ENCODE results near the gene ARID1B.

The ARID1B gene

DNA sequence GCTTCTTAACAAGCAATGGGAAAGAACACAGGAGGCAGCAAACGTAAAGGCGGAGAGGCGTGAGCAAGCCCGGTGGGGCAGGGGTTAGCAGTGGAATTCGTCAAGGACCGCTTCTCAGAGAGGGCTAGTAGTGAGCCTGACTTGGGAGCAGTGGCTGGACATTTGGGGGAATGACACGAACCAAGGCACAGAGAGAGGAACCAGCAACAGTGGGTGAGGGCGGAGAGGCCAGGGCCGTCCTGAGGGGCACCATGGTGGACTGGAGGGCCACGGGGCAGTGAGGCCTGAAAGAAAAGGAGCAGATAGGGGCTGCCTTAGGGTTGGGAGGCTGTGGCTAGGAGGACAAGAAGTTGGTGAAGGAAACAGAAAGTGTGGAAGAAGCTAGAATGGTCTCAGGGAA, 12.1 kb upstream of the ARID1B start (continued):
- TF ChIP-seq, protein P1, sequence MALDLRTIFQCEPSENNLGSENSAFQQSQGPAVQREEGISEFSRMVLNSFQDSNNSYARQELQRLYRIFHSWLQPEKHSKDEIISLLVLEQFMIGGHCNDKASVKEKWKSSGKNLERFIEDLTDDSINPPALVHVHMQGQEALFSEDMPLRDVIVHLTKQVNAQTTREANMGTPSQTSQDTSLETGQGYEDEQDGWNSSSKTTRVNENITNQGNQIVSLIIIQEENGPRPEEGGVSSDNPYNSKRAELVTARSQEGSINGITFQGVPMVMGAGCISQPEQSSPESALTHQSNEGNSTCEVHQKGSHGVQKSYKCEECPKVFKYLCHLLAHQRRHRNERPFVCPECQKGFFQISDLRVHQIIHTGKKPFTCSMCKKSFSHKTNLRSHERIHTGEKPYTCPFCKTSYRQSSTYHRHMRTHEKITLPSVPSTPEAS (tag by site-specific recombination; IDR thresholded peaks at IDR 0.05): no peak
- TF ChIP-seq, protein P2, sequence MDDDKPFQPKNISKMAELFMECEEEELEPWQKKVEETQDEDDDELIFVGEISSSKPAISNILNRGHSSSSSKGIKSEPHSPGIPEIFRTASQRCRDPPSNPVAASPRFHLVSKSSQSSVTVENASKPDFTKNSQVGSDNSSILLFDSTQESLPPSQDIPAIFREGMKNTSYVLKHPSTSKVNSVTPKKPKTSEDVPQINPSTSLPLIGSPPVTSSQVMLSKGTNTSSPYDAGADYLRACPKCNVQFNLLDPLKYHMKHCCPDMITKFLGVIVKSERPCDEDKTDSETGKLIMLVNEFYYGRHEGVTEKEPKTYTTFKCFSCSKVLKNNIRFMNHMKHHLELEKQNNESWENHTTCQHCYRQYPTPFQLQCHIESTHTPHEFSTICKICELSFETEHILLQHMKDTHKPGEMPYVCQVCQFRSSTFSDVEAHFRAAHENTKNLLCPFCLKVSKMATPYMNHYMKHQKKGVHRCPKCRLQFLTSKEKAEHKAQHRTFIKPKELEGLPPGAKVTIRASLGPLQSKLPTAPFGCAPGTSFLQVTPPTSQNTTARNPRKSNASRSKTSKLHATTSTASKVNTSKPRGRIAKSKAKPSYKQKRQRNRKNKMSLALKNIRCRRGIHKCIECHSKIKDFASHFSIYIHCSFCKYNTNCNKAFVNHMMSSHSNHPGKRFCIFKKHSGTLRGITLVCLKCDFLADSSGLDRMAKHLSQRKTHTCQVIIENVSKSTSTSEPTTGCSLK (tag by site-specific recombination; IDR thresholded peaks at IDR 0.05): no peak
- no peak for TF ChIP-seq ZNF248 (tag by site-specific recombination; IDR thresholded peaks at IDR 0.05)
- TF ChIP-seq ZNF677 (tag by site-specific recombination; IDR thresholded peaks at IDR 0.05): no peak
- TF ChIP-seq ZBTB8A (tag by site-specific recombination; IDR thresholded peaks at IDR 0.05): no peak
- TF ChIP-seq ZNF140 (tag by site-specific recombination; IDR thresholded peaks at IDR 0.05): no peak

DNA sequence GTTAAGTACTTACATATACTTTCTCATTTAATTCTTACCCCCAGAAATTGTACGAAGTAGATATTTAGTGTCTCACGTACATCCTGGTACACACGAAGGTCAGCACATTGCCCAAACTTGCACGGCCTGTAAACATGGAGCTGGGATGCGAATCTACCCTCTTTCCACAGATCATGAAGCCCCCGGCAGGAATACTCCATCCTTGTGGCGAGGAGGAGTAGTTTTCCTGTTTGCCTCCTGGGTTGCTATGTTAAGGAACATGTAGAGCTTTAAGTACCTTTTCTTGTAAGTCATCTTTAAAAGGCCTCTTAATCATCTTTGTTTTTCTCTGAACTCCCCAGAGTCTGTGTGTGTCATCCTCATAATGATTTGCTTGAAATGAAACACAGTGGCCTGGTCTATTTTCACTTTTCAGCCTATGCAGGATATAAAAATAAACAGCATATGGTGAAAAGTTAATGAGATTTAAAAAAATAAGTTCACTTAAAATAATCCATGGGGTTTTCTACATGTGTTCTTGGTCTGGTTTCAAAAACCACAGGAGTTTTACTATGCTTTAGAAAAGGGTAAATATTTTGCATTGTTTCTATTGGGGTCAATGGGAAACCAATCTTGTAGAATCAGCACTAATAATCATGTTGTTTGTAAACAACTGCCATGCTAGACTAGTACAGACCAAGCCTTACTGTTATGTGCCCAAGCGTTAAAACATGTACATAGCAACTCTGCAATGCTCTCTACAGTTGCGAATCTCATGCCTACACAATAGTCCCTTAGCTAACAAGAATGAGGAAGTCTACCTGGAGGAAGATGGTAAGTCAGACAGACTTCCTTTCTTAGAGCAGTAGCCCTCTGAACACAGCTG, 9.3 kb upstream of the ARID1B start:
- H3K4me1 ChIP-seq (ENCODE audit: control insufficient read depth, insufficient read depth, low read length): no peaks in the 10 kb centered on the region
- TF ChIP-seq ZNF133 (tag by site-specific recombination; IDR thresholded peaks at IDR 0.05) (no peak), ZSCAN23 (tag by site-specific recombination; IDR thresholded peaks at IDR 0.05) (no peak), ZNF521 (tag by site-specific recombination; IDR thresholded peaks at IDR 0.05) (no peak), MEIS1 (CRISPR knock-in tag; IDR thresholded peaks at IDR 0.05; ENCODE audit: borderline replicate concordance) (no peak), BCL11A (tag by site-specific recombination; IDR thresholded peaks at IDR 0.05; ENCODE audit: low read depth) (no peak), ZNF184 (tag by site-specific recombination; IDR thresholded peaks at IDR 0.05) (no peak), WT1 (tag by site-specific recombination; IDR thresholded peaks at IDR 0.05) (no peak), ZNF121 (tag by site-specific recombination; IDR thresholded peaks at IDR 0.05) (no peak), KLF1 (tag by site-specific recombination; IDR thresholded peaks at IDR 0.05) (no peak), ZNF2 (tag by site-specific recombination; IDR thresholded peaks at IDR 0.05) (no peak), ZNF114 (tag by site-specific recombination; IDR thresholded peaks at IDR 0.05) (no peak), ZNF785 (tag by site-specific recombination; IDR thresholded peaks at IDR 0.05) (no peak), KLF16 (tag by site-specific recombination; IDR thresholded peaks at IDR 0.05) (no peak), ZNF707 (tag by site-specific recombination; IDR thresholded peaks at IDR 0.05) (no peak), TRIM28 (IDR thresholded peaks at IDR 0.05; ENCODE audit: borderline replicate concordance, low read length) (no peak), GLI4 (tag by site-specific recombination; IDR thresholded peaks at IDR 0.05) (no peak)
- TF ChIP-seq, protein P3, sequence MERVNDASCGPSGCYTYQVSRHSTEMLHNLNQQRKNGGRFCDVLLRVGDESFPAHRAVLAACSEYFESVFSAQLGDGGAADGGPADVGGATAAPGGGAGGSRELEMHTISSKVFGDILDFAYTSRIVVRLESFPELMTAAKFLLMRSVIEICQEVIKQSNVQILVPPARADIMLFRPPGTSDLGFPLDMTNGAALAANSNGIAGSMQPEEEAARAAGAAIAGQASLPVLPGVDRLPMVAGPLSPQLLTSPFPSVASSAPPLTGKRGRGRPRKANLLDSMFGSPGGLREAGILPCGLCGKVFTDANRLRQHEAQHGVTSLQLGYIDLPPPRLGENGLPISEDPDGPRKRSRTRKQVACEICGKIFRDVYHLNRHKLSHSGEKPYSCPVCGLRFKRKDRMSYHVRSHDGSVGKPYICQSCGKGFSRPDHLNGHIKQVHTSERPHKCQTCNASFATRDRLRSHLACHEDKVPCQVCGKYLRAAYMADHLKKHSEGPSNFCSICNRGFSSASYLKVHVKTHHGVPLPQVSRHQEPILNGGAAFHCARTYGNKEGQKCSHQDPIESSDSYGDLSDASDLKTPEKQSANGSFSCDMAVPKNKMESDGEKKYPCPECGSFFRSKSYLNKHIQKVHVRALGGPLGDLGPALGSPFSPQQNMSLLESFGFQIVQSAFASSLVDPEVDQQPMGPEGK (tag by site-specific recombination; IDR thresholded peaks at IDR 0.05): no peak
- TF ChIP-seq, protein P4, sequence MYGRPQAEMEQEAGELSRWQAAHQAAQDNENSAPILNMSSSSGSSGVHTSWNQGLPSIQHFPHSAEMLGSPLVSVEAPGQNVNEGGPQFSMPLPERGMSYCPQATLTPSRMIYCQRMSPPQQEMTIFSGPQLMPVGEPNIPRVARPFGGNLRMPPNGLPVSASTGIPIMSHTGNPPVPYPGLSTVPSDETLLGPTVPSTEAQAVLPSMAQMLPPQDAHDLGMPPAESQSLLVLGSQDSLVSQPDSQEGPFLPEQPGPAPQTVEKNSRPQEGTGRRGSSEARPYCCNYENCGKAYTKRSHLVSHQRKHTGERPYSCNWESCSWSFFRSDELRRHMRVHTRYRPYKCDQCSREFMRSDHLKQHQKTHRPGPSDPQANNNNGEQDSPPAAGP (tag by site-specific recombination; IDR thresholded peaks at IDR 0.05): no peak
- H3K27ac ChIP-seq (ENCODE audit: extremely low read depth, low read depth, low read length): no peak overlapping the region
- CTCF ChIA-PET: interaction anchor here (1.2 to 1.5 kb wide), 2 partner anchors 14 to 36 kb away, joined by 4 read pairs; no protein-coding TSS in a partner anchor
- H3K36me3 ChIP-seq (ENCODE audit: control insufficient read depth in 2 of 2, insufficient read depth in 1 of 2, low read length in 2 of 2): no peaks in the 10 kb centered on the region
- POLR2A ChIA-PET: no interaction called here
- no peak overlapping the region for H3K4me3 ChIP-seq (ENCODE audit: low read depth, low read length)
- no peaks in the 10 kb centered on the region for H3K9me3 ChIP-seq (ENCODE audit: control insufficient read depth, insufficient read depth, low read depth, low read length)

Data from HEK293 (cell line).